HepG2 (cell line): ENCODE results near the gene CDKN2A. TPM values are rescaled to one million over a fixed set of nuclear protein-coding genes. Genes with fewer than 3 reads are reported as not detected.

ENCODE experiments used
- CEBPB ChIP-seq: IDR thresholded peaks from 2 replicates; pipeline ENCODE4 v1.6.1; 2011; ENCODE audit warnings: low read depth, low read length, improper control_type of control experiment, borderline replicate concordance
- DRAP1 ChIP-seq: IDR thresholded peaks from 2 replicates; pipeline ENCODE4 v1.6.1; 2016; ENCODE audit warnings: missing genetic modification reagents, missing compliant biosample characterization
- GFI1 ChIP-seq: sonication (generic); formaldehyde crosslinking; IDR thresholded peaks from 2 replicates; pipeline ENCODE4 v1.5.0; 2020; ENCODE audit warnings: missing genetic modification reagents, mild to moderate bottlenecking, borderline replicate concordance
- HMG20B ChIP-seq: conservative IDR thresholded peaks from 2 replicates; pipeline ENCODE4 v1.6.1; 2016; ENCODE audit warnings: missing genetic modification reagents, missing compliant biosample characterization
- KAT7 ChIP-seq: IDR thresholded peaks from 2 replicates; pipeline ENCODE4 v1.6.1; 2018; ENCODE audit warnings: borderline replicate concordance, missing compliant biosample characterization
- NCOR1 ChIP-seq: fragments of 200-600 bp; sonication (generic); IDR thresholded peaks from 2 replicates; pipeline ENCODE4 v1.7.0; 2017; ENCODE audit warnings: antibody characterized with exemption, low read length, borderline replicate concordance
- PAX8 ChIP-seq: sonication (generic); formaldehyde crosslinking; IDR thresholded peaks from 2 replicates; pipeline ENCODE4 v1.8.0; 2022; ENCODE audit warnings: mild to moderate bottlenecking, missing genetic modification reagents, borderline replicate concordance
- POGZ ChIP-seq: sonication (generic); formaldehyde crosslinking; IDR thresholded peaks from 2 replicates; pipeline ENCODE4 v1.4.0; 2020; ENCODE audit warnings: mild to moderate bottlenecking, missing genetic modification reagents
- TEF ChIP-seq: sonication (generic); formaldehyde crosslinking; IDR thresholded peaks from 2 replicates; pipeline ENCODE4 v1.5.0; 2020; ENCODE audit warnings: missing genetic modification reagents
- TMF1 ChIP-seq: sonication (generic); formaldehyde crosslinking; IDR thresholded peaks from 2 replicates; pipeline ENCODE4 v1.8.1; 2022; ENCODE audit warnings: low read depth, missing genetic modification reagents
- TRIM22 ChIP-seq: fragments of 450-650 bp; IDR thresholded peaks from 2 replicates; pipeline ENCODE4 v1.6.1; 2017
- TSC22D2 ChIP-seq: sonication (generic); formaldehyde crosslinking; IDR thresholded peaks from 2 replicates; pipeline ENCODE4 v1.5.1; 2020; ENCODE audit warnings: missing genetic modification reagents, mild to moderate bottlenecking, borderline replicate concordance
- ZNF281 ChIP-seq: sonication (generic); formaldehyde crosslinking; IDR thresholded peaks from 2 replicates; pipeline ENCODE4 v1.4.0; 2020; ENCODE audit warnings: missing genetic modification reagents, borderline replicate concordance
- ZNF343 ChIP-seq: sonication (generic); formaldehyde crosslinking; IDR thresholded peaks from 2 replicates; pipeline ENCODE4 v1.4.0; 2020; ENCODE audit warnings: mild to moderate bottlenecking, missing genetic modification reagents
- ZNF354B ChIP-seq: sonication (generic); formaldehyde crosslinking; IDR thresholded peaks from 2 replicates; pipeline ENCODE4 v1.8.0; 2022; ENCODE audit warnings: mild to moderate bottlenecking, missing genetic modification reagents
- ZNF564 ChIP-seq: sonication (generic); formaldehyde crosslinking; IDR thresholded peaks from 2 replicates; pipeline ENCODE4 v1.8.1; 2023; ENCODE audit warnings: mild to moderate bottlenecking, missing genetic modification reagents
- ZNF672 ChIP-seq: sonication (generic); formaldehyde crosslinking; IDR thresholded peaks from 2 replicates; pipeline ENCODE4 v1.8.1; 2022; ENCODE audit warnings: missing genetic modification reagents
- ZNF883 ChIP-seq: sonication (generic); formaldehyde crosslinking; IDR thresholded peaks from 2 replicates; pipeline ENCODE4 v1.5.1; 2020; ENCODE audit warnings: mild to moderate bottlenecking, missing genetic modification reagents; ENCODE audit errors: not compliant biosample characterization
- polyA plus RNA-seq, 8 experiments: library from polyadenylated mRNA; depleted of rRNA in 3 of 8; stranded (reverse) in 7 of 8; unstranded in 1 of 8; fragments of >200 nt; fragmentation: Illumina TruSeq in 4 of 8; extraction: Trizol in 4 of 8; gene quantifications; 2 replicates each; pipeline versions ENCODE4 v1.2.1 to v1.2.3, GENCODE V29; 2011 to 2016; ENCODE audit warnings: low read depth in 4 of 8, missing spikeins in 1 of 8, mixed read lengths in 1 of 8; ENCODE audit not compliant: insufficient read depth in 1 of 8
- total RNA-seq, 5 experiments: library from RNA; depleted of rRNA; stranded (reverse); fragments of >200 nt; fragmentation: Illumina TruSeq; extraction: Trizol; gene quantifications; 2 replicates each; pipeline ENCODE4 v1.2.3, GENCODE V29; 2016; ENCODE audit warnings: low read depth in 1 of 5
- TF ChIP-seq, protein P1 (sequence below): sonication (generic); formaldehyde crosslinking; IDR thresholded peaks from 2 replicates; pipeline ENCODE4 v1.5.0; 2020; ENCODE audit warnings: missing genetic modification reagents
- TF ChIP-seq, protein P2 (sequence below): sonication (generic); formaldehyde crosslinking; IDR thresholded peaks from 2 replicates; pipeline ENCODE4 v1.8.1; 2023; ENCODE audit warnings: missing genetic modification reagents, mild to moderate bottlenecking, borderline replicate concordance
- TF ChIP-seq, protein P3 (sequence below): sonication (generic); formaldehyde crosslinking; IDR thresholded peaks from 2 replicates; pipeline ENCODE4 v1.4.0; 2020; ENCODE audit warnings: missing genetic modification reagents, mild to moderate bottlenecking, borderline replicate concordance

The CDKN2A gene
- total and polyA plus RNA-seq, 2 of the 13 experiments (the other 11 are each of a cell fraction or from before 2014, with no cell fraction given), result 4.2 to 4.8 TPM

DNA sequence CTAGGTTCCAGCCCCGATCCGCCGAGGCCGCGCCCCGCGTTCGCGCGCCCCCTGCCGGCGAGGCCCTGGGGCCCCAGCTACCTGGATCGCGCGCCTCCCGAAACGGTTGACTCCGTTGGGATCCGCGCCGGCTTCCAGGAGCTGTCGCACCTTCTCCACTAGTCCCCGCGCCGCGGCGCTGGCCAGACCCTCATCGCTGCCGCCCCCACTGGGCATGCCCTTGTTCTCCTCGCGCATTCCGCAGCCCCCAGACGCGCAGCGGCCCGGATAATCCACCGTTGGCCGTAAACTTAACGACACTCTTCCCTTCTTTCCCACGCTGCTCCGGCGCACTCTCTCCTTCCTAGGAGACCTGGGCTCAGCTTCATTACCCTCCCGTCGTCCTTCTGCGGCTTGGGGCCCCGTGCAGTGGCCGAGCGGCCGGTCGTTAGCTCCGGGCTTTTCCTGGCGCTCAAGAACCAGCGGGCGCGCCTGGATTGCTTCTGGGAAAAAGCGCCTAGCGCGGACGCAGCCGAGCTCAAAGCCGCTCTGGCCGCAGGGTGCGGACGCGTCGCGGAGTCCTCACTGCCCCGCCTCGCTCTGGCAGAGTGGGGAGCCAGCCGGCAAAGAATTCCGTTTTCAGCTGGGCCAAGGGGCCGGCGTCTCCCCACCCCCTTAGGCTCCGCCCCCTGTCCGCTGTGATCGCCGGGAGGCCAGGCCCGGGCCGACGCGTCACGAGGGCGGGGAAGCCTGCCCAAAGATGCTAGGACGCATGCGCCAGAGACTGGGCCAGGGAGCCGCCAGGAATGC lies 14.7 kb upstream of the CDKN2A start, which contains the start of gene CDKN2B (continued):
- TF ChIP-seq ZNF883 (peak; percentile 43), HMG20B (CRISPR knock-in tag) (0 out of 2 replicates have a peak, but pooled peaks have one; percentile 10), DRAP1 (CRISPR knock-in tag) (peak; percentile 65; the same call in 1 of the 2 replicates), ZNF564 (CRISPR knock-in tag) (peak; percentile 31; the same call in 1 of the 2 replicates), ZNF672 (CRISPR knock-in tag) (no peak), TSC22D2 (CRISPR knock-in tag) (no peak), KAT7 (peak; percentile 68; the same call in 1 of the 2 replicates), TEF (no peak), ZNF354B (CRISPR knock-in tag) (no peak), POGZ (peak; percentile 56), PAX8 (CRISPR knock-in tag) (0 out of 2 replicates have a peak, but pooled peaks have one; percentile 46), ZNF343 (CRISPR knock-in tag) (no peak), NCOR1 (no peak), TMF1 (no peak), ZNF281 (CRISPR knock-in tag) (no peak), TRIM22 (no peak), GFI1 (CRISPR knock-in tag) (no peak), CEBPB (no peak)
- TF ChIP-seq, protein P1, sequence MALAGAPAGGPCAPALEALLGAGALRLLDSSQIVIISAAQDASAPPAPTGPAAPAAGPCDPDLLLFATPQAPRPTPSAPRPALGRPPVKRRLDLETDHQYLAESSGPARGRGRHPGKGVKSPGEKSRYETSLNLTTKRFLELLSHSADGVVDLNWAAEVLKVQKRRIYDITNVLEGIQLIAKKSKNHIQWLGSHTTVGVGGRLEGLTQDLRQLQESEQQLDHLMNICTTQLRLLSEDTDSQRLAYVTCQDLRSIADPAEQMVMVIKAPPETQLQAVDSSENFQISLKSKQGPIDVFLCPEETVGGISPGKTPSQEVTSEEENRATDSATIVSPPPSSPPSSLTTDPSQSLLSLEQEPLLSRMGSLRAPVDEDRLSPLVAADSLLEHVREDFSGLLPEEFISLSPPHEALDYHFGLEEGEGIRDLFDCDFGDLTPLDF (CRISPR knock-in tag), result peak; percentile 24; the same call in 1 of the 2 replicates
- TF ChIP-seq, protein P2, sequence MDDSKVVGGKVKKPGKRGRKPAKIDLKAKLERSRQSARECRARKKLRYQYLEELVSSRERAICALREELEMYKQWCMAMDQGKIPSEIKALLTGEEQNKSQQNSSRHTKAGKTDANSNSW, result peak; percentile 22; the same call in 1 of the 2 replicates
- TF ChIP-seq, protein P3, sequence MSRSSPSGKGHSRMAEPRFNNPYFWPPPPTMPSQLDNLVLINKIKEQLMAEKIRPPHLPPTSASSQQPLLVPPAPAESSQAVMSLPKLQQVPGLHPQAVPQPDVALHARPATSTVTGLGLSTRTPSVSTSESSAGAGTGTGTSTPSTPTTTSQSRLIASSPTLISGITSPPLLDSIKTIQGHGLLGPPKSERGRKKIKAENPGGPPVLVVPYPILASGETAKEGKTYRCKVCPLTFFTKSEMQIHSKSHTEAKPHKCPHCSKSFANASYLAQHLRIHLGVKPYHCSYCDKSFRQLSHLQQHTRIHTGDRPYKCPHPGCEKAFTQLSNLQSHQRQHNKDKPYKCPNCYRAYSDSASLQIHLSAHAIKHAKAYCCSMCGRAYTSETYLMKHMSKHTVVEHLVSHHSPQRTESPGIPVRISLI, result no peak
